ENCODE measurements around the gene PCDHGA12.
"Not testable (repeated sequence)": the region's sequence is repeated elsewhere in the genome, so short reads cannot be mapped to it uniquely, and the experiment has no call there.

Gene PCDHGA12

DNA sequence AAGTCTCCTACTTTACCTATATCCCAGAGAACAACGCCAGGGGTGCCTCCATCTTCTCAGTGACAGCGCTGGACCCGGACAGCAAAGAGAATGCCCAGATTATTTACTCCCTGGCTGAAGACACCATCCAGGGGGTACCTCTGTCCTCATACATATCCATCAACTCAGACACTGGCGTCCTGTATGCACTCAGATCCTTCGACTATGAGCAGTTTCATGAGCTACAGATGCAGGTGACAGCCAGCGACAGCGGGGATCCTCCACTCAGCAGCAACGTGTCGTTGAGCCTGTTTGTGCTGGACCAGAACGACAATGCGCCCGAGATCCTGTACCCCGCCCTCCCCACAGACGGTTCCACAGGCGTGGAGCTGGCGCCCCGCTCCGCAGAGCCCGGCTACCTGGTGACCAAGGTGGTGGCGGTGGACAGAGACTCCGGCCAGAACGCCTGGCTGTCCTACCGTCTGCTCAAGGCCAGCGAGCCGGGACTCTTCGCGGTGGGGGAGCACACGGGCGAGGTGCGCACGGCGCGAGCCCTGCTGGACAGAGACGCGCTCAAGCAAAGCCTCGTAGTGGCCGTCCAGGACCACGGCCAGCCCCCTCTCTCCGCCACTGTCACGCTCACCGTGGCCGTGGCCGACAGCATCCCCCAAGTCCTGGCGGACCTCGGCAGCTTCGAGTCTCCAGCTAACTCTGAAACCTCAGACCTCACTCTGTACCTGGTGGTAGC, 15.6 kb upstream of the PCDHGA12 start:
- not testable (repeated sequence) for H3K79me2 ChIP-seq (ENCODE audit: control insufficient read depth, insufficient read depth, low read length, poor library complexity); H2AFZ ChIP-seq (ENCODE audit: insufficient read depth, low read length, poor library complexity); H3K18ac ChIP-seq (ENCODE audit: low read length); H3K9ac ChIP-seq (ENCODE audit: low read length); H3K4me2 ChIP-seq (ENCODE audit: low read length); H2BK12ac ChIP-seq (ENCODE audit: low read length); H2BK5ac ChIP-seq (ENCODE audit: low read depth, low read length, poor library complexity); H4K91ac ChIP-seq (ENCODE audit: low read depth, low read length); H4K12ac ChIP-seq (ENCODE audit: low read depth, low read length); H4K8ac ChIP-seq (ENCODE audit: low read depth, low read length); H3K4me3 ChIP-seq (ENCODE audit: low read depth, low read length); H2AK5ac ChIP-seq (ENCODE audit: low read length); H2BK120ac ChIP-seq (ENCODE audit: insufficient read depth, low read length, poor library complexity); H3K14ac ChIP-seq (ENCODE audit: low read length); H3K4me1 ChIP-seq (ENCODE audit: control insufficient read depth in 1 of 2, insufficient read depth in 2 of 2, low read length in 2 of 2); H3K4ac ChIP-seq (ENCODE audit: low read depth, low read length); H3K27me3 ChIP-seq (ENCODE audit: insufficient read depth, low read length); DNase-seq; H3K79me1 ChIP-seq (ENCODE audit: low read length); H3K23ac ChIP-seq (ENCODE audit: low read length); H3K27ac ChIP-seq (ENCODE audit: low read depth, low read length)
- no CpG with 5 or more reads among the region's 46 CpGs for WGBS (ENCODE audit: extremely low coverage, insufficient coverage, insufficient read length)
- Histone ChIP-seq H3K36me3 (ENCODE audit: control insufficient read depth in 1 of 2, insufficient read depth in 2 of 2, low read length in 2 of 2) (peaks cover 23 to 27% of the 10 kb centered on the region in 2 experiments), H3K9me3 (ENCODE audit: insufficient read depth, low read depth, low read length) (peaks cover 27% of the 10 kb centered on the region)

DNA sequence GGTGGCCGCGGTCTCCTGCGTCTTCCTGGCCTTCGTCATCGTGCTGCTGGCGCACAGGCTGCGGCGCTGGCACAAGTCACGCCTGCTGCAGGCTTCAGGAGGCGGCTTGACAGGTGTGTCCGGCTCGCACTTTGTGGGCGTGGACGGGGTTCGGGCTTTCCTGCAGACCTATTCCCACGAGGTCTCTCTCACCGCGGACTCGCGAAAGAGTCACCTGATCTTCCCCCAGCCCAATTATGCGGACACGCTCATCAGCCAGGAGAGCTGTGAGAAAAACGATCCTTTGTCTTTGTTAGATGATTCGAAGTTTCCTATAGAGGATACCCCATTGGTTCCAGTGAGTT, 15.1 kb upstream of the PCDHGA12 start:
- H3K4me3 ChIP-seq (ENCODE audit: low read depth, low read length); H3K4me1 ChIP-seq (ENCODE audit: control insufficient read depth in 1 of 2, insufficient read depth in 2 of 2, low read length in 2 of 2); H4K8ac ChIP-seq (ENCODE audit: low read depth, low read length); H2BK5ac ChIP-seq (ENCODE audit: low read depth, low read length, poor library complexity); DNase-seq; H2AFZ ChIP-seq (ENCODE audit: insufficient read depth, low read length, poor library complexity); H3K79me2 ChIP-seq (ENCODE audit: control insufficient read depth, insufficient read depth, low read length, poor library complexity); H3K4ac ChIP-seq (ENCODE audit: low read depth, low read length); H2BK12ac ChIP-seq (ENCODE audit: low read length); H3K79me1 ChIP-seq (ENCODE audit: low read length); H2AK5ac ChIP-seq (ENCODE audit: low read length); H4K12ac ChIP-seq (ENCODE audit: low read depth, low read length); H3K14ac ChIP-seq (ENCODE audit: low read length); H3K27me3 ChIP-seq (ENCODE audit: insufficient read depth, low read length); H3K27ac ChIP-seq (ENCODE audit: low read depth, low read length); H2BK120ac ChIP-seq (ENCODE audit: insufficient read depth, low read length, poor library complexity); H3K9ac ChIP-seq (ENCODE audit: low read length); H3K23ac ChIP-seq (ENCODE audit: low read length); H3K18ac ChIP-seq (ENCODE audit: low read length); H4K91ac ChIP-seq (ENCODE audit: low read depth, low read length); H3K4me2 ChIP-seq (ENCODE audit: low read length): not testable (repeated sequence)
- no CpG with 5 or more reads among the region's 24 CpGs for WGBS (ENCODE audit: extremely low coverage, insufficient coverage, insufficient read length)
- Histone ChIP-seq H3K9me3 (ENCODE audit: insufficient read depth, low read depth, low read length) (peaks cover 24% of the 10 kb centered on the region), H3K36me3 (ENCODE audit: control insufficient read depth in 1 of 2, insufficient read depth in 2 of 2, low read length in 2 of 2) (peaks cover 21 to 26% of the 10 kb centered on the region in 2 experiments)

GRCh38 chr5:141417494-141418172, 12.7 kb upstream of the PCDHGA12 start, which contains the start of gene PCDHGB7:
TSS of gene PCDHGB7 (plus strand) at chr5:141417677. CDS start at chr5:141417860, 183 bp downstream.
- Histone ChIP-seq H3K9me3 (ENCODE audit: insufficient read depth, low read depth, low read length) (peaks cover 39% of the 10 kb centered on the region), H4K12ac (ENCODE audit: low read depth, low read length) (peak within 1 kb of the TSS; percentile 89), H3K18ac (ENCODE audit: low read length) (peak within 1 kb of the TSS; percentile 90), H3K27ac (ENCODE audit: low read depth, low read length) (peak within 1 kb of the TSS; percentile 27), H3K4me2 (ENCODE audit: low read length) (peak within 1 kb of the TSS; percentile 69), H3K4ac (ENCODE audit: low read depth, low read length) (peak within 1 kb of the TSS; percentile 43), H3K36me3 (ENCODE audit: control insufficient read depth in 1 of 2, insufficient read depth in 2 of 2, low read length in 2 of 2) (peaks cover 36 to 41% of the 10 kb centered on the region in 2 experiments), H4K91ac (ENCODE audit: low read depth, low read length) (peak within 1 kb of the TSS; percentile 85), H4K8ac (ENCODE audit: low read depth, low read length) (peak within 1 kb of the TSS; percentile 78), H3K4me3 (ENCODE audit: low read depth, low read length) (peak within 1 kb of the TSS; percentile 71), H3K14ac (ENCODE audit: low read length) (peak within 1 kb of the TSS; percentile 88), H2AFZ (ENCODE audit: insufficient read depth, low read length, poor library complexity) (peak within 1 kb of the TSS; percentile 97), H2BK120ac (ENCODE audit: insufficient read depth, low read length, poor library complexity) (peak within 1 kb of the TSS; percentile 78), H2BK5ac (ENCODE audit: low read depth, low read length, poor library complexity) (peak within 1 kb of the TSS; percentile 57)
- not testable (repeated sequence) for H3K79me2 ChIP-seq (ENCODE audit: control insufficient read depth, insufficient read depth, low read length, poor library complexity); H2AK5ac ChIP-seq (ENCODE audit: low read length); H3K79me1 ChIP-seq (ENCODE audit: low read length); H3K4me1 ChIP-seq (ENCODE audit: control insufficient read depth in 1 of 2, insufficient read depth in 2 of 2, low read length in 2 of 2); H3K23ac ChIP-seq (ENCODE audit: low read length); H3K9ac ChIP-seq (ENCODE audit: low read length); H2BK12ac ChIP-seq (ENCODE audit: low read length); H3K27me3 ChIP-seq (ENCODE audit: insufficient read depth, low read length)
- no CpG with 5 or more reads among the region's 47 CpGs for WGBS (ENCODE audit: extremely low coverage, insufficient coverage, insufficient read length)
- peak; percentile 25 to 64 for DNase-seq

- no peak overlapping the region for H3K4ac ChIP-seq (ENCODE audit: low read depth, low read length)
Measured at GRCh38 chr5:141419074-141419880, 11.0 kb upstream of the PCDHGA12 start.

More at GRCh38 chr5:141419074-141419880, 11.0 kb upstream of the PCDHGA12 start:
- Histone ChIP-seq H3K79me2 (ENCODE audit: control insufficient read depth, insufficient read depth, low read length, poor library complexity) (no peaks in the 10 kb centered on the region), H3K9ac (ENCODE audit: low read length) (no peak overlapping the region), H3K79me1 (ENCODE audit: low read length) (peaks cover 5% of the 10 kb centered on the region), H3K27me3 (ENCODE audit: insufficient read depth, low read length) (no peaks in the 10 kb centered on the region), H4K8ac (ENCODE audit: low read depth, low read length) (no peak overlapping the region), H3K27ac (ENCODE audit: low read depth, low read length) (no peak overlapping the region), H4K12ac (ENCODE audit: low read depth, low read length) (no peak overlapping the region), H2BK5ac (ENCODE audit: low read depth, low read length, poor library complexity) (no peak overlapping the region), H3K4me2 (ENCODE audit: low read length) (no peak overlapping the region), H4K91ac (ENCODE audit: low read depth, low read length) (no peak overlapping the region), H3K18ac (ENCODE audit: low read length) (peak overlapping the region; percentile 39), H3K9me3 (ENCODE audit: insufficient read depth, low read depth, low read length) (peaks cover 44% of the 10 kb centered on the region), H3K14ac (ENCODE audit: low read length) (no peak overlapping the region), H3K36me3 (ENCODE audit: control insufficient read depth in 1 of 2, insufficient read depth in 2 of 2, low read length in 2 of 2) (peaks cover 40% of the 10 kb centered on the region in 2 experiments), H3K23ac (ENCODE audit: low read length) (no peak overlapping the region), H3K4me1 (ENCODE audit: control insufficient read depth in 1 of 2, insufficient read depth in 2 of 2, low read length in 2 of 2) (peaks cover 2 to 5% of the 10 kb centered on the region in 2 experiments), H2AK5ac (ENCODE audit: low read length) (no peak overlapping the region), H2BK120ac (ENCODE audit: insufficient read depth, low read length, poor library complexity) (no peak overlapping the region), H3K4me3 (ENCODE audit: low read depth, low read length) (peak overlapping the region; percentile 13), H2AFZ (ENCODE audit: insufficient read depth, low read length, poor library complexity) (no peak overlapping the region), H2BK12ac (ENCODE audit: low read length) (no peak overlapping the region)
- no peak for DNase-seq
- no CpG with 5 or more reads among the region's 74 CpGs for WGBS (ENCODE audit: extremely low coverage, insufficient coverage, insufficient read length)
